Muscle layer of colon (tissue), 2 donors: Measurements from ENCODE around the gene B4GALNT3.

ENCODE experiments used
- H3K27ac ChIP-seq: one replicate; pipeline ENCODE4 v1.7.0; 2013; ENCODE audit warnings: low read depth, mild to moderate bottlenecking, low read length, moderate library complexity
- H3K27me3 ChIP-seq, 2 donors: one replicate each; pipeline ENCODE4 v1.7.0; 2013; ENCODE audit warnings: low read length in 2 of 2, mild to moderate bottlenecking in 2 of 2; ENCODE audit not compliant: insufficient read depth in 2 of 2, control insufficient read depth in 1 of 2
- H3K36me3 ChIP-seq: one replicate; pipeline ENCODE4 v1.7.0; 2013; ENCODE audit warnings: mild to moderate bottlenecking, low read length; ENCODE audit not compliant: insufficient read depth
- H3K4me1 ChIP-seq: one replicate; pipeline ENCODE4 v1.7.0; 2013; ENCODE audit warnings: mild to moderate bottlenecking, low read length; ENCODE audit not compliant: insufficient read depth
- H3K4me3 ChIP-seq, 2 donors: one replicate each; pipeline ENCODE4 v1.7.0; 2013; ENCODE audit warnings: low read length in 2 of 2, low read depth in 1 of 2, mild to moderate bottlenecking in 1 of 2, moderate library complexity in 1 of 2
- H3K9ac ChIP-seq: one replicate; pipeline ENCODE4 v1.7.0; 2013; ENCODE audit warnings: low read length
- H3K9me3 ChIP-seq: one replicate; pipeline ENCODE4 v1.7.0; 2013; ENCODE audit warnings: mild to moderate bottlenecking, low read length
- donor health status: abdominal sarcoma.
- donor health status: Adenocarcinoma of cecum.

The B4GALNT3 gene

GRCh38 chr12:593396-594270 is 133.9 kb downstream of the B4GALNT3 start:
- no peak overlapping the region for H3K9ac ChIP-seq
- no peak overlapping the region for H3K4me3 ChIP-seq
- H3K27ac ChIP-seq, result no peak overlapping the region
- H3K27me3 ChIP-seq, result no peaks in the 10 kb centered on the region
- no peaks in the 10 kb centered on the region for H3K4me1 ChIP-seq
- no peaks in the 10 kb centered on the region for H3K9me3 ChIP-seq
- H3K36me3 ChIP-seq, result no peaks in the 10 kb centered on the region

GRCh38 chr12:597926-598568 is 138.3 kb downstream of the B4GALNT3 start:
- Histone ChIP-seq H3K9ac (no peak overlapping the region), H3K4me3 (no peak overlapping the region), H3K36me3 (no peaks in the 10 kb centered on the region), H3K27me3 (no peaks in the 10 kb centered on the region), H3K9me3 (no peaks in the 10 kb centered on the region), H3K4me1 (no peaks in the 10 kb centered on the region), H3K27ac (no peak overlapping the region)

GRCh38 chr12:599756-600155 is 140.0 kb downstream of the B4GALNT3 start:
- H3K9ac ChIP-seq, result no peak overlapping the region
- H3K27me3 ChIP-seq, result no peaks in the 10 kb centered on the region
- no peaks in the 10 kb centered on the region for H3K4me1 ChIP-seq
- H3K9me3 ChIP-seq, result no peaks in the 10 kb centered on the region
- H3K27ac ChIP-seq, result no peak overlapping the region
- H3K4me3 ChIP-seq, result no peak overlapping the region
- H3K36me3 ChIP-seq, result no peaks in the 10 kb centered on the region

GRCh38 chr12:601976-602699 is 142.4 kb downstream of the B4GALNT3 start:
- H3K27me3 ChIP-seq, result no peaks in the 10 kb centered on the region
- no peaks in the 10 kb centered on the region for H3K4me1 ChIP-seq
- no peak overlapping the region for H3K4me3 ChIP-seq
- no peaks in the 10 kb centered on the region for H3K36me3 ChIP-seq
- no peak overlapping the region for H3K27ac ChIP-seq
- no peak overlapping the region for H3K9ac ChIP-seq
- H3K9me3 ChIP-seq, result no peaks in the 10 kb centered on the region

GRCh38 chr12:602700-603068 is 142.9 kb downstream of the B4GALNT3 start:
- H3K27me3 ChIP-seq, result no peaks in the 10 kb centered on the region

GRCh38 chr12:604956-605355 is 145.2 kb downstream of the B4GALNT3 start:
- no peak overlapping the region for H3K27ac ChIP-seq
- H3K4me1 ChIP-seq, result peaks cover 12% of the 10 kb centered on the region
- no peaks in the 10 kb centered on the region for H3K27me3 ChIP-seq
- H3K9me3 ChIP-seq, result no peaks in the 10 kb centered on the region
- H3K4me3 ChIP-seq, result no peak overlapping the region
- no peak overlapping the region for H3K9ac ChIP-seq
- H3K36me3 ChIP-seq, result no peaks in the 10 kb centered on the region

More at GRCh38 chr12:602700-603068, 142.9 kb downstream of the B4GALNT3 start:
- H3K36me3 ChIP-seq, result no peaks in the 10 kb centered on the region
- no peak overlapping the region for H3K4me3 ChIP-seq
- no peaks in the 10 kb centered on the region for H3K4me1 ChIP-seq
- no peak overlapping the region for H3K27ac ChIP-seq
- no peak overlapping the region for H3K9ac ChIP-seq
- no peaks in the 10 kb centered on the region for H3K9me3 ChIP-seq

GRCh38 chr12:607541-608001 is 147.8 kb downstream of the B4GALNT3 start:
- Histone ChIP-seq H3K27me3 (no peaks in the 10 kb centered on the region), H3K4me1 (peaks cover 15% of the 10 kb centered on the region), H3K36me3 (no peaks in the 10 kb centered on the region), H3K27ac (no peak overlapping the region), H3K4me3 (no peak overlapping the region), H3K9ac (no peak overlapping the region), H3K9me3 (no peaks in the 10 kb centered on the region)

GRCh38 chr12:608413-608812 is 148.7 kb downstream of the B4GALNT3 start:
- Histone ChIP-seq H3K36me3 (no peaks in the 10 kb centered on the region), H3K4me1 (peaks cover 15% of the 10 kb centered on the region), H3K4me3 (no peak overlapping the region), H3K27me3 (no peaks in the 10 kb centered on the region), H3K9me3 (no peaks in the 10 kb centered on the region), H3K27ac (no peak overlapping the region), H3K9ac (no peak overlapping the region)

GRCh38 chr12:608921-609320 is 149.2 kb downstream of the B4GALNT3 start:
- Histone ChIP-seq H3K9me3 (no peaks in the 10 kb centered on the region), H3K4me3 (no peak overlapping the region), H3K27ac (no peak overlapping the region), H3K36me3 (no peaks in the 10 kb centered on the region), H3K4me1 (peaks cover 15% of the 10 kb centered on the region), H3K27me3 (no peaks in the 10 kb centered on the region), H3K9ac (no peak overlapping the region)

GRCh38 chr12:611721-612120 is 152.0 kb downstream of the B4GALNT3 start:
- Histone ChIP-seq H3K4me1 (peaks cover 15% of the 10 kb centered on the region), H3K9ac (no peak overlapping the region), H3K9me3 (no peaks in the 10 kb centered on the region), H3K27ac (no peak overlapping the region), H3K27me3 (no peaks in the 10 kb centered on the region), H3K36me3 (no peaks in the 10 kb centered on the region), H3K4me3 (no peak overlapping the region)

- Histone ChIP-seq H3K4me3 (no peak overlapping the region), H3K9ac (no peak overlapping the region), H3K27me3 (no peaks in the 10 kb centered on the region), H3K27ac (no peak overlapping the region), H3K36me3 (no peaks in the 10 kb centered on the region), H3K9me3 (no peaks in the 10 kb centered on the region), H3K4me1 (peaks cover 15% of the 10 kb centered on the region)
These were observed 152.6 kb downstream of the B4GALNT3 start for GRCh38 chr12:612293-612692.
